MM.1S (cell line): ENCODE results near the gene PSD2.

ENCODE experiments used
- DNase-seq: peaks from one replicate; pipeline ENCODE4 v3.0.0-alpha.2; 2015
- H2AFZ ChIP-seq: fragments of 300-600 bp; sonication (generic); 2 replicates; pipeline ENCODE4 v1.6.0; 2016; ENCODE audit warnings: antibody characterized with exemption, low read length
- H3F3A ChIP-seq: fragments of 300-600 bp; sonication (generic); 2 replicates; pipeline ENCODE4 v1.6.1; 2016; ENCODE audit warnings: mild to moderate bottlenecking, antibody characterized with exemption, low read length, moderate library complexity, mixed read lengths; ENCODE audit not compliant: insufficient read depth
- H3K27ac ChIP-seq: fragments of 300-600 bp; sonication (generic); 2 replicates; pipeline ENCODE4 v1.5.1; 2016; ENCODE audit warnings: mild to moderate bottlenecking, low read length
- H3K27me3 ChIP-seq: fragments of 300-600 bp; sonication (generic); replicated peaks from 2 replicates; pipeline ENCODE4 v1.6.0; 2016; ENCODE audit warnings: low read length; ENCODE audit not compliant: insufficient read depth
- H3K36me3 ChIP-seq: fragments of 300-600 bp; sonication (generic); replicated peaks from 2 replicates; pipeline ENCODE4 v1.6.1; 2016; ENCODE audit warnings: mild to moderate bottlenecking, low read length, mixed read lengths; ENCODE audit not compliant: insufficient read depth
- H3K4me1 ChIP-seq: fragments of 300-600 bp; sonication (generic); 2 replicates; pipeline ENCODE4 v1.6.1; 2016; ENCODE audit warnings: low read length, mixed read lengths
- H3K4me2 ChIP-seq: fragments of 300-600 bp; sonication (generic); 2 replicates; pipeline ENCODE4 v1.6.0; 2016; ENCODE audit warnings: low read depth, low read length
- H3K4me3 ChIP-seq: fragments of 300-600 bp; sonication (generic); 2 replicates; pipeline ENCODE4 v1.5.1; 2016; ENCODE audit warnings: low read length, mixed read lengths
- H3K79me2 ChIP-seq: fragments of 300-600 bp; sonication (generic); 2 replicates; pipeline ENCODE4 v1.6.1; 2016; ENCODE audit warnings: mixed run types, low read length, mixed read lengths
- H3K9ac ChIP-seq: fragments of 300-600 bp; sonication (generic); 2 replicates; pipeline ENCODE4 v1.6.1; 2016; ENCODE audit warnings: low read length, mixed read lengths
- H3K9me2 ChIP-seq: fragments of 300-600 bp; sonication (generic); replicated peaks from 2 replicates; pipeline ENCODE4 v1.6.1; 2016; ENCODE audit warnings: mild to moderate bottlenecking, low read length, mixed read lengths; ENCODE audit not compliant: insufficient read depth
- H3K9me3 ChIP-seq: fragments of 300-600 bp; sonication (generic); replicated peaks from 2 replicates; pipeline ENCODE4 v1.6.1; 2016; ENCODE audit warnings: mild to moderate bottlenecking, low read length, mixed read lengths; ENCODE audit not compliant: insufficient read depth
- H4K20me1 ChIP-seq: fragments of 300-600 bp; sonication (generic); 2 replicates; pipeline ENCODE4 v1.6.1; 2016; ENCODE audit warnings: mild to moderate bottlenecking, low read length, moderate library complexity, mixed read lengths; ENCODE audit not compliant: insufficient read depth
- EZH2 ChIP-seq: fragments of 300-600 bp; sonication (generic); optimal IDR thresholded peaks from 2 replicates; pipeline ENCODE3; 2017; ENCODE audit warnings: low read depth, mild to moderate bottlenecking, antibody characterized with exemption, low read length, mixed read lengths
- EZH2phosphoT487 ChIP-seq: fragments of 300-600 bp; sonication (generic); IDR thresholded peaks from 2 replicates; pipeline ENCODE4 v1.6.1; 2018; ENCODE audit warnings: antibody characterized with exemption, low read length
- TF ChIP-seq, protein P1 (sequence below): fragments of 300-600 bp; sonication (generic); IDR thresholded peaks from 2 replicates; pipeline ENCODE4 v1.5.1; 2016; ENCODE audit warnings: antibody characterized with exemption, low read length, mixed read lengths

The PSD2 gene

DNA sequence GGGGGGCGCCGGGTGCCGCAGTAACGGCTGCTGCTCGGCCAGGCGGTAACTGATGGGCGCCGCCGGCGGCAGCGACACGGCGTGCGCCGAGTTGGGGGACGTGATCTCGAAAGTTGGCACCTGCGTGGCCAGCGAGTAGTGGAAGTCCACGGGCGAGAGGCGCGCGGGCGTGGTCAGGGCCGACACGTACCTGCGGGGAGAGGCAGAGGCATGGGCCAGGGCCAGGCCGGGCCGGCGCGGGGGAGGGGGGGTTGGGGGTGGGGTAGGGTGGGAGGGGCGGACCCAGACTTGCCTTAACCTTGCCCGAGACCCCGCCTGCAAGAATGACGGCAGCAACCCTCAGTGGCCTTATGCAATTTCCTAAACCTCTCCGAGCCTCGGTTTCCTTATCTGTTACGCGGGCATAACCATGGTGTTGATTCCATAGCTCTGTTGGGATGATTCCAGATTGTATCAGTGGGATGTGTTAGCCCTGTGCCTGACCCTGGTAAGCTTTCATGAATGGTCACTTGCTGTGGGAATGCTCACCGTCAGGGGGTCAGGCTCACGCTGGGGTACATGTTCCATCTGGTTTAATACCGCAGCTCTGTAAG, 53.0 kb downstream of the PSD2 start:
- Histone ChIP-seq H3K4me1 (no peaks in the 10 kb centered on the region), H3K27me3 (peaks cover 41% of the 10 kb centered on the region), H3K36me3 (no peaks in the 10 kb centered on the region), H3K9me2 (no peaks in the 10 kb centered on the region), H3K4me3 (no peak overlapping the region), H3F3A (no peaks in the 10 kb centered on the region), H4K20me1 (no peaks in the 10 kb centered on the region), H3K9ac (no peak overlapping the region), H3K79me2 (no peaks in the 10 kb centered on the region), H3K4me2 (no peak overlapping the region), H2AFZ (no peak overlapping the region), H3K9me3 (no peaks in the 10 kb centered on the region), H3K27ac (no peak overlapping the region)
- no peak for DNase-seq
- TF ChIP-seq EZH2, result no peak
- TF ChIP-seq, protein P1, sequence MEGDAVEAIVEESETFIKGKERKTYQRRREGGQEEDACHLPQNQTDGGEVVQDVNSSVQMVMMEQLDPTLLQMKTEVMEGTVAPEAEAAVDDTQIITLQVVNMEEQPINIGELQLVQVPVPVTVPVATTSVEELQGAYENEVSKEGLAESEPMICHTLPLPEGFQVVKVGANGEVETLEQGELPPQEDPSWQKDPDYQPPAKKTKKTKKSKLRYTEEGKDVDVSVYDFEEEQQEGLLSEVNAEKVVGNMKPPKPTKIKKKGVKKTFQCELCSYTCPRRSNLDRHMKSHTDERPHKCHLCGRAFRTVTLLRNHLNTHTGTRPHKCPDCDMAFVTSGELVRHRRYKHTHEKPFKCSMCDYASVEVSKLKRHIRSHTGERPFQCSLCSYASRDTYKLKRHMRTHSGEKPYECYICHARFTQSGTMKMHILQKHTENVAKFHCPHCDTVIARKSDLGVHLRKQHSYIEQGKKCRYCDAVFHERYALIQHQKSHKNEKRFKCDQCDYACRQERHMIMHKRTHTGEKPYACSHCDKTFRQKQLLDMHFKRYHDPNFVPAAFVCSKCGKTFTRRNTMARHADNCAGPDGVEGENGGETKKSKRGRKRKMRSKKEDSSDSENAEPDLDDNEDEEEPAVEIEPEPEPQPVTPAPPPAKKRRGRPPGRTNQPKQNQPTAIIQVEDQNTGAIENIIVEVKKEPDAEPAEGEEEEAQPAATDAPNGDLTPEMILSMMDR, result no peak
- TF ChIP-seq EZH2phosphoT487, result no peak

DNA sequence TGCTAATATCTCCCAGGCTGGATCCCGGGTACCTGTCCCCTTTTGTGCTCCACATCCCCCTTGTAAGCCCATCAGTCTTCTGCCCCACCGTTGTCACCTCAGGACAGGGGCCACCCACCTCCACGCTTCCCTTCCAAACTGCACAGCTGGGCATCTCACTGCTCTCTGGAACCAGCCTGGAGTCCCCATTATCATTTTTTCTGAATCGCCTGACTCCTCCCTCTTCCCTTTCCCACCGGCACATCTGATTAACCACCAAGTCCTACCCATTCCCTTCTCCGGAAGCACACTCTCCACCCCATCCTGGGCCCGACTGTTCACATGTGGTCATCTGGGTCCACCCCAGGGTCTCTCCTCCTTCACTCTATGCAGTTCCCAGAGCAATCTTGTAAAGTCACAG, 53.9 kb downstream of the PSD2 start:
- Histone ChIP-seq H3K9ac (no peak overlapping the region), H3K4me3 (no peak overlapping the region), H3K36me3 (no peaks in the 10 kb centered on the region), H3K27me3 (peaks cover 40% of the 10 kb centered on the region), H3K9me2 (no peaks in the 10 kb centered on the region), H3F3A (no peaks in the 10 kb centered on the region), H3K79me2 (no peaks in the 10 kb centered on the region), H3K9me3 (no peaks in the 10 kb centered on the region), H3K4me1 (no peaks in the 10 kb centered on the region), H3K27ac (no peak overlapping the region), H2AFZ (no peak overlapping the region), H4K20me1 (no peaks in the 10 kb centered on the region), H3K4me2 (no peak overlapping the region)
- TF ChIP-seq EZH2 (no peak), EZH2phosphoT487 (no peak)
- TF ChIP-seq, protein P1, result no peak
- no peak for DNase-seq

DNA sequence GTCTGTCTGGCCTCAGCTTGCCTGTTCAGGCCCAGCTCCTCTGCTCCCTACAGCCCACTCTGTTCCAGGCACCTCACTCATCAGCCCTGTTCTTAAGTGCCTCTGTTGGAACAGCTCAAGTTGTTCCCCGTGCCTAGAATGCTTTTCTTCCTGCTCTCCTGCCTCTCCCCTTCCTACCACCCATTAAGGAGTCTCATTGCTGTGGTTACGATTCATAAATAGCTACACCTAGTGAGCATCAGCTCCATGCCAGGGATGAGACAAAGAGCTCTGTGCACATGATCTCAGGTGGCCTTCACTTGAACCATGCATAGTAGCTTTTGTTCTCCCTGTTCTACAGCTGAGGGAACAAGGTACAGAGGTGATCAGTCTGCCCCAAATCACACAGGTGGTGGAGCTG, 54.3 kb downstream of the PSD2 start:
- Histone ChIP-seq H3K36me3 (no peaks in the 10 kb centered on the region), H3K79me2 (no peaks in the 10 kb centered on the region), H3K4me1 (no peaks in the 10 kb centered on the region), H3K9me3 (no peaks in the 10 kb centered on the region), H3F3A (no peaks in the 10 kb centered on the region), H2AFZ (no peak overlapping the region), H4K20me1 (no peaks in the 10 kb centered on the region), H3K9ac (no peak overlapping the region), H3K27me3 (peaks cover 37% of the 10 kb centered on the region), H3K4me2 (no peak overlapping the region), H3K4me3 (no peak overlapping the region), H3K9me2 (no peaks in the 10 kb centered on the region), H3K27ac (no peak overlapping the region)
- TF ChIP-seq EZH2, result no peak
- no peak for TF ChIP-seq EZH2phosphoT487
- TF ChIP-seq, protein P1, result no peak
- DNase-seq, result no peak
